GM18526 (cell line): ENCODE data around the gene NPAS2.

Source experiments
- POLR2A ChIP-seq: IDR thresholded peaks from 3 replicates; pipeline ENCODE4 v1.6.1; 2011; ENCODE audit not compliant: insufficient read length; ENCODE audit errors: extremely low read depth

The NPAS2 gene

DNA sequence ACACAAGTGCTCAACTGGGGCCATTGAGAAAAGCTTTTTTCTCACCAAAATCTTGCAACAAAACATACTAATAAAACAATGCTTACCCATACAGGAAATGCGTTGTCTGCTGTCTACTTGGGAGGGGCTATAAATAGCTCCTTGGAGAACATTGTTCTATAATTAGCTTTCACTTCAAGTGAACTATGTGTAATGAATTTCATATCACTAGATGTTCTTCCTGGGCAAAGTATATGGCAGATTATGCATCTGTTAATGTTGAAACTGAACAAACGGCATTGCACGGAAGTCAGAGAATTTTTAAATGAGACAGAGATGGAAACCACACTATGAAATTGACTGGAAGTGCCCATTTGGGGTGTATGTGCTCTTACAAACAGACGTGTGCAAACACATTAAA, 6.4 kb upstream of the NPAS2 start:
- TF ChIP-seq POLR2A, result no peak

DNA sequence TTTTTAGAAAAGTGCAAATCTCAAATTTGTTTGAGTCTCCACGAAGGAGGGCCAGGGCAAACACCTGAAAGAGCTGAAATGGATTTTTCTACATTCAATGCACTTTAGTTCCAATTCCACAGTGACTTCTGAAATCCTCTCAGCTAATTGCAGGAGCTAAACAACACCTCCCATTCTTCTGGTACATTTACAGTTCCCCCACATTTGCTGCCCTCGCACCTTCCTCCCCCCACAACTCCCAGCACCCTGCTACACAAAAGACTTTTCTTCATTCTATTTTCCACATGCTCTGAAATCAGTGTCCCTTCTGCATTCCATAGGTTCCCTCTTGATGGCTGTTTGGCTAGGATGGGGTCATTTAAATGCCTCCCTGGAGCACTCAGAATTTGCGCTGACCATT, 5.9 kb upstream of the NPAS2 start:
- TF ChIP-seq POLR2A, result no peak

DNA sequence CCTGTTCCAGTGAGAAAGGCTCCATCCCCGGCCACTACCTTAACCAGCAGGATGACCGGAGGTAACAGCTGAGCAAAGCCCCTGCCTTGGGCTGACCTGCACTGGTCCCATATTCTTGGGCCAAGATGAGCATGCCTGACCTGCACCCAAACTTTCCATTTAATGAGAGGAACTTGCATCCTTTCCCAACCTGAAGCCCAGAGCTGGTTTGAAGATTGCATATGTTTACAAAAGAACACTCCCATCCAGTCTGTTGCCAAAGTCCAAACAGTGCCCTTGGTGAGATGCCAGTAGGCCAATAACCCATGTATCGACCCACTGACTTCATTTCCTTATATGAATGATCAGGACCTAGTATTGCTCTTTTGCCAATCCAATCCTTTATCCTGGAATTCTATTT, 5.5 kb upstream of the NPAS2 start:
- no peak for TF ChIP-seq POLR2A

DNA sequence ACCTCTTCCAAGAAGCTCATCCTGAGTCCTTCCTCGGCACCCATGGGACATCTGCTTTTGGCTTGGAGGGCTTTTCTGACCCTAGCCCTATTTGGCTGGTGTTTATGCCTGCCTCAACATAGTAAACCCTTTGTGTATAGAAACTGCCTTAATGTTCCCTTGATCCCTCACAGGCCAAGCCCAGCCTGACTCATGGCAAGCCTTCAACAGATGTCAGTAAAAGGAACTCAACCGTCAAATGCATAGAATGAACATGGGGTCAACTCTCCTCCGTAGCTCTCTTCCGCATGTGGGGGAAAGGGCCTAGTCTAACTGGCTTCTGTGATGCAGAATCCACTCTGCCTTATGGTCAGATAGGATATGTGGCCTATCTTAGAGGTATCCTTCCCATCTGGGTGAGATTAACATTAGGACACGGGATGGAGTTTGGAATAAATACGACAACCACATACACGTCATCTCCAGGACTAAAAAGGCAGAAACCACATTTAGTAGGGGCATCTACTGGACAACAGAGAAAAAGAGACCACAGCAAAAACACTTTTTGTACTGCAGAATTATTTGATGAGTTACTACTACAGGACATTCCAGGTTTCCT, 2.5 kb upstream of the NPAS2 start:
- TF ChIP-seq POLR2A, result no peak

DNA sequence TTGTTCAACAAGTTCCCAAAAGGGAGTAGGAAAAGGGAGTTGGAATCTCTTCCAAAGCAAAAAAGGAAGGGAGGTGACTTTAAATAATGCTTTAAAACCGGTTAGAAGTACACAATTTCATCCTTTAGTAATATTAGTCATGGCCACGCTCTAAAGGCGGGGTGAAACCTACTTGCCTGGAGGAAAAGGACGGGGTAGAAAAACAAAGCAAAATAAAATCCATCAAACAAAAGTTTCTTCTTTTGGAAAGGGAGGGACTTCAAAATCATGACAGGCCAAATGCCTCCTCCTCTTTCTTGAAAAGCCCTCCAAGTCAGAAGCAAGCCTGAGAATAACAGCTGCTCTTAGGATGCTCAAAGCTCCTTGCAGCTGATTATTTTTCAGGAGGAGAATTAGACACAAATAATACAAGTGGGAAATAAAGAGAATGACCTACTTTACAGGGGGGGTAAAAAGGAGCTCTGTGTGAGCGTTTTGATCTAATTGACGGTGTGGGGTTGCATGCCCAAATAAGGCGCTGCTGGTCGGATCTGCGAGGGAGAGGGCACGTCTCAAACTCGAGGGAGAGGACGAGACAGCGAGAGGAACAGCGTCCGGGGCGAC, 1.8 kb upstream of the NPAS2 start:
- TF ChIP-seq POLR2A, result no peak

DNA sequence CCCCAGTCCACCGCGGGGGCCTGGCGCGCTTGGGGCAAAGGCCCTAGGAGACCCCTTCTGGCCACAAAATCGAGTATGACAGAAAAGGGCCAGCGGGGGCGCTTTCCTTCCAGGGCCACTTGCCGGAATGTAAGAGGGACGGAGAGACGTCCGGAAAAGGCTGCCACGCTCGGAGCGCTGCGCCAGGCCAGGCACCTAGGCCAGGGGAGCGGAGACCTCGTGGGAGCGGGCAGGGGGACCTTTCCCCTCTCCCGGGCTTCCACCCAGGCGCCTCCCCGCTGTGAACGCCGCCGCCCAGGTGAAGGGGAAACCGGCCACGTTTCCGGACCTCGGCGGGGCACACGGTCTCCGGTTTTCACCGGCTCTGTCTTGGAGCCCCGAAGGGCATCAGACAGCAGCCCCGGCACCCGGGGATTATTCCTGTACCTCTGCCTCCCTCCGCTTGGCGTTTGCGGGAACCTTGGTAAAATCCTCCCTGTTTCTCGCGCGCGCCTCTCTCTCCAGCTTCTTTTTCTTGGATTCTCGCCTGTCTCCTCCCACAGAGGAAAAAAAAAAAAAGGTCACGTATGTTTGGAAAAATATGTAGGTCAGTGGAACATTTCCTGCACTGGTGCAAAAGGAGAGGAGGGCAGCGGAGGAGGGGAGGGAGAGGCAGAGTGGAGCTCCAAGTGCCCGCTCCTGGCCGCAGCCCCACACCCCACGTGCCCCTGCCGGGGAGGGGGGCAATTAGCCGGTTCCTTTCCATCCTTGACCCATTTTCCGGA, 1.2 kb upstream of the NPAS2 start:
- no peak for TF ChIP-seq POLR2A

DNA sequence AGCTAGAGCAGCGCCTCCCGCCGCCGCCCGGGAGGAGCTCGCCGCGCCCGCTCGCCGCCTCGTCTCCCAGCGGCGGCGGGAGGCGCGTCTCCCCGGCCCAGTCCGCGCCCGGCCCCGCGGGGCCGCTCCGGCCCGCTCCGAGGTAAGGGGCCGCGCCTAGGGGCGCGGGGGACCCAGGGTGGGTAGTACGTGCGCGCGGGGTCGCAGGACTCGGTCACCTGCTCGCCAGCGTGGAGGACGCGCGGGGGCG, 259 bp downstream of the NPAS2 start:
- no peak for TF ChIP-seq POLR2A

DNA sequence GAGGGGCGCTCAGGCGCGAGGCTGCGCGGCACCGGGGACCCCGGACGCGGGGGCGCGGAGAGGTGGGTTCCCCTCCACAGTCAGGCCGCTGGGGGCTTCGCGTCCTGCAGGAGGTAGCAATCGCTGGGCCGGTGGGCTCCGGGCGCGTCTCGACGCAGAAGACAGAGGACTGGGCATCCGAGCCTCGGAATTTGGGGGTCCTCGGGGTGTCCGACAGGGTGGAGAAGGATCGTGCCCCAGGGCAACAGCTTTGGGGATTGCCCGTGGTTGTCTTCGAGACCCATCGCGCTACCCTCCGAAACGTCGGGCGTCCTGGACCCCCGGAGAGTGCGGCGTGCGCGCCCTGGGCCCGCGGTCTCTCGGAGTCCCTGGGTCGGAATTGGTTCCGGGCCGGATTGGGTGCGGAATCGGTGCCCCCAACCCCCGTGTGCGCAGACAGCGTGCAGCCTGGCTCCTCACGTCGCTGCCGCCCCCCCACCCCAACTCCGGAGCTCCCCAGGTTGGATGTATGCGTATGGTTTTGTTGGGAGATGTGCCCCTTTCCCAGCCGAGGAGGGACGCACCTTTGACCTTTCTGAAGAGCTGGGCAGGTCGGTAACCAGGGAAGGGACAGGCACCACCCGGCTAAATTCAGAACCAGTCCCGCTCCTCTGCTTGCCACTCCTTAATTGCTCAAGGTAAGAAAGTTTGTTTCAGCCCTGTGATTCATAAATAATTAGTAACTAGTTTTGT, 750 bp downstream of the NPAS2 start:
- no peak for TF ChIP-seq POLR2A

DNA sequence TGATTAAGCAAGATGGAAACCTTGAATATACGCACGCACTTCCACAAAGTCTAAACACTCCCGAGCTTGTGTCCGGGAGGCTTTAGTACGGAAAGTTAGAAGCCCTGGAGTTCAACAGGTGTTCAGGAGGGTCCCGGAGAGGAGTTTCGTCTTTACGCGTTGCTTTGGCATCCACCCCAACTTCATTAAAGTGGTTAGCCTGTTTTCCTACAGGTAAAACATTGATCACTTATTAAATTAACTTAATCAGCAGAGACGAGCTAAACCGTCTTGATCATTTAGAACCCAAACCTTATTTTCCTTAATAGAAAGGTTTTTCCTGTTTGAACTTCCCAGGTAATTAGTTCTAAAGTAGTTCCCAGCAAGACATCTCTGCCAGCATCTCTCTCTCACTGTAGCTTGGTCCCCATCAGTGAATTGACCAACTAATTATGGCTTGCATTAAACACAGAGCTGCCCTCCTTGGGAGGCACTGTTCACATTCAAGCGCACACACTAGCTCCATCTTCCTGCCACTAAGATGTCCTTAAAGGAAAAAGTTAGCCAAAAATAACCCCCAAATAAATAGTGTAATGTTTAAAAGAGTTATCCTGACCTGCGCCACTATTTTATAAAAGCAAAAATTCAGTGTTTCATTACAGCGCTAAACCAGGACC, 1.4 kb downstream of the NPAS2 start:
- TF ChIP-seq POLR2A, result no peak

DNA sequence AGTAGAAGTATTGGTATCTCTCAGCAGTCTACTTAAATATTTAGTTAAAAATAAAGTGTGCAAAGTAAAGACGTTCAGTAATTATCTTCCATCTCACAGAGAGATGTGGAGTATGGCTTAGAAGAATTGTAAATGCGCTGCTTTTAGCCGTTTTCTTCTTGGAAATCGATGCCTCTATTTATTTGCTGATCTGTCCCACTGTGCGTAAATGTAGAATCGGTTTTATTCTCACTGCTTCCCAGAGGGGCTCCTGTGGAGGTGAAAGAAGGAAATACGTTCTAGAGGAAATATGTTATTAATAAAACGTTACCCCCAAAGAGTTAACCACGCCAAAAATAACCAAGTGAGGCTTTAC, 1.9 kb downstream of the NPAS2 start:
- TF ChIP-seq POLR2A, result no peak

DNA sequence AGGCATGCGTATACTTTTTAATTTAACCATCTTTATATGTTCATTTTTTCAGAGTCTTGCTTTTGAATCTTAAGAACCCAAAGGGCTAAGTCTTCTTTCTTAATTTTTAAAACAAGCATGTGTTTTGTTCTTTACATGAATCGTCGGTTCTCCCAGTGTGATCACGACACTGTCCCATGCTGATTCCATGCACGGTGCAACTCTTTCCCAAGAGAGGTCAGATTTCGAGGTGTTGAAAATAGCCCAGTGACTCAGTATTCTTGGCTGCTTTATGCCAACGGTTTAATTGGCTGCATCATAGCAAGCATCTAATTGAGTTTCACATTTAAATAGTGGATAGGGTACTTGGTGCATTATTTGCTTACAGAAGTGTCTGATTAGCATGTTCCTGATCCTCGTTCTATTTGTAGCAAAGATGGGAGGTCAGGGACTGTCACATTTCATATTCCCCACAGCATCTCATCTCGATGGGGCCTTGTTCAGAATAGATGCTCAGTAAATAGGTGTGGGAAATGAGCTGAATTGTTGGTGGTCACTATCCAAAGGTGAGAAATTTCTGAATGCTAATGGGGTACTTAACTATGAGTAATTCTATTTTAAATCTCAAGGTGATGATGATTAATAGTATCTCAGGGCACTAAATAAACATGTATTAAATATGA, 2.8 kb downstream of the NPAS2 start:
- no peak for TF ChIP-seq POLR2A

DNA sequence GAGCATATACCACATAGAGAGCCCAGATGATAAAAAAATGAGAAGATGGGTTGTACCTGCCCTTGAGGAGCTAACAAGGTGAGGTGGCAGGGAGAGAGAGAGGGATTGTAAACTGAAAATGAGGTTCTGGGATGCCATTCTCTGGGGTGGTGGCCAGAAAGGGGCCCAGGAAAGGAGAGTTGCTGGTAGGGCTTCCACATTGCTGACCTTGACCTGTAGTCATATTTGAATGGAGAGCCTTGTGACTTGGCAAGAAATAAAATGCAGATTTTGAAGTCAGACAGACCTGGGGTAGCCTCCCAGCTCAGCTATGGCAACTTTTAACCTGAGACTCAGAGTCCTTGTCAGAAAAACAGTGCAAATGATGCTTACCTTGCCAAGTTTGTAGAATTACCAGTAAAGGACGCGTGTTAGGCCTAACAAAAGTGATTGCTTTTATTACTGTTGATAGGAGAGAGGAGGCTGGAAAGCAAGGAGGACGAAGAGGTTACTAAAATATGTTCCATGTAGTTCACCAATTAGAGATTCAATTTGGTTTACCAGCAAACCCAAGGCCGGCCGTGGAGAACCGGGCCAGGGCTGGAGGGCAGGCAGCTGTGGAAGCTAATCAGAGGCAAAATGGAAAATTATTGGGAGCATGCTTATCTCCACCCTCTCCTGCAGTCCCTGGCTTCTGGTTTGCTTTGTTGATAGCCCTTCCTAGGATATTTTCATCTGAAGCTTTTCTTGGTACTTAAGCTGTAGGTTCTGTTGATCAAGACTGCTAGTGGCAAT, 3.9 kb downstream of the NPAS2 start:
- no peak for TF ChIP-seq POLR2A

DNA sequence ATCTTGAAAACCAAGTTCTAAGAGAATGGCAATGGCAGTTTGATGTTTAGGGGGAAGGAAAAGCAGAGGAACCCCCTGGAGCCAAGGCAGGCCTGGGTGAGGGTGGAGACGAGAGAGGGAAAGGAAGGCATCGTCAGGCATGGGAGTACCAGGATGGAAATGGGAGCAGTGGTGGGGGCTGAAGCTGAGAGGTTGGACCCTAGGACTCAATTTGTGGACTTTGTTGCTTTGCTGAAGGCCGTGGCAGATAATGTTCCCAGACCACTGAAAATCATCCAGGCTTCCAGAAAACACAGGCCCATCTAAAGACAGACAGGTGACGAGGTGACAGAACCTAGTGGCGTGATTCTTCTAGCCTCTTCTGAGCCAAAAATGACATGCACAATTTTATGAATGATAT, 4.9 kb downstream of the NPAS2 start:
- no peak for TF ChIP-seq POLR2A

DNA sequence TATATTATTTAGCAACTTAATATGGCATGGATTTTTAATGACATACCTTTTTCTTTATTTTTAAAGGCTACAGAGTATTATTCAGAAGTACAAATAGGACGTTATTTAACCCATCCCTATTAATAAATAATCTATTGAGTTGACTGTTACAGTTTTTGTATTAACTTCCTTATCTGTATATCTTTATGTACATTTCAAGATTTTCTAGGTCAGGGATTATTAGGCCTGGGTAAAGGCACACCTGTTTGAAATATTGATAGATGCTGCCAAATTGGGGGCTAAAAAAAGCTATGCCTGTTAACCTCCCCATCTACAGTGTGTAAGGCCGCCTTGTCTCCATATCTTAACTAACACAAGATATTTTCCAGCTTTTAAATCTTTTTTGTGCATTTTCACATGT, 6.6 kb downstream of the NPAS2 start:
- no peak for TF ChIP-seq POLR2A
